Psoas muscle (tissue), 8 donors: ENCODE results near the gene FOXG1. TPM values are rescaled to one million over a fixed set of nuclear protein-coding genes. Genes with fewer than 3 reads are reported as not detected.

Experiments used
- ATAC-seq, 4 donors: fragments of 200-7000 bp; cut with Tn5 transposase; one replicate each; pipeline ENCODE4 v1.9.1; 2020; ENCODE audit warnings: moderate library complexity in 3 of 4, mild to moderate bottlenecking in 2 of 4
- DNase-seq, 2 donors: peaks; one replicate each; pipeline ENCODE4 v3.0.0-alpha.2; 2020
- H3K27ac ChIP-seq: fragments of 200-600 bp; one replicate; pipeline ENCODE4 v1.8.0; 2022
- H3K27me3 ChIP-seq, 3 donors: fragments of 200-600 bp in 1 of 3; one replicate each; pipeline versions ENCODE4 v1.6.1 to v1.8.0; 2013 to 2022; ENCODE audit warnings: low read length in 2 of 3, mild to moderate bottlenecking in 2 of 3, moderate library complexity in 1 of 3; ENCODE audit not compliant: insufficient read depth in 3 of 3
- H3K36me3 ChIP-seq, 2 donors: fragments of 200-600 bp in 1 of 2; one replicate each; pipeline versions ENCODE4 v1.6.1 to v1.8.0; 2013 to 2022; ENCODE audit warnings: low read depth in 1 of 2, mild to moderate bottlenecking in 1 of 2, moderate library complexity in 1 of 2; ENCODE audit not compliant: insufficient read depth in 1 of 2
- H3K4me1 ChIP-seq: fragments of 200-600 bp; one replicate; pipeline ENCODE4 v1.8.0; 2022
- H3K4me3 ChIP-seq: fragments of 200-600 bp; one replicate; pipeline ENCODE4 v1.8.0; 2022; ENCODE audit warnings: mild to moderate bottlenecking
- H3K9me3 ChIP-seq: fragments of 200-600 bp; one replicate; pipeline ENCODE4 v1.8.0; 2022
- WGBS, 3 donors: extraction: QIAGEN DNeasy Blood & Tissue Kit; methylation state at CpG; one replicate each; pipeline versions ENCODE4 v1.1.6 to v1.1.7; 2013; 5-methylcytosine and 5-hydroxymethylcytosine counted together
- intact Hi-C, 2 donors: fragments of 100-400 bp; cut with DNase I; formaldehyde crosslinking; loops; one replicate each; pipeline versions ENCODE4 v1.11.0 to v1.14.2; 2022
- polyA plus RNA-seq, 3 donors: library from polyadenylated mRNA; stranded (reverse); fragments of 200-250 nt; gene quantifications; one replicate each; pipeline ENCODE4 v1.2.3, GENCODE V29; 2013
- total RNA-seq, 4 donors: library from RNA; stranded (reverse); fragmentation: NEBNext Ultra II Directional in 2 of 4; extraction: Animal tissue kit (Norgen Biotek cat#: 25700) in 2 of 4; gene quantifications; one replicate each; pipeline versions ENCODE4 v1.2.1 to v1.2.4, GENCODE V29; 2021 to 2023
- TF ChIP-seq, protein P1 (sequence below): fragments of 200-600 bp; IDR thresholded peaks from one replicate; pipeline ENCODE4 v1.8.0; 2022; ENCODE audit warnings: antibody characterized with exemption
- donor health status: healthy with polysubstance abuse.
- donor health status: DM: no; HTN: no; CAD: no; lungs with moderate emphysema.
- donor health status: Bipolar disorder and iron deficiency.
- donor health status: healthy.
- donor health status: DM: yes; HTN: yes; CAD: no.
- donor health status: DM: no; HTN: no; CAD: no.
- donor health status: DM: no; HTN: no; CAD: no.
- donor health status: DM: yes; HTN: yes; CAD: no.

The FOXG1 gene
- total and polyA plus RNA-seq, 7 donors: under 0.01 to 5.5 (median 5.4) TPM; not detected in 4

GRCh38 chr14:28760431-28760996 is 6.1 kb upstream of the FOXG1 start:
- WGBS, 3 donors: 11 to 16% (median 15%) methylated on average over 9 of the region's 9 CpGs
- DNase-seq (no peak), ATAC-seq (no peak)
- TF ChIP-seq, protein P1, sequence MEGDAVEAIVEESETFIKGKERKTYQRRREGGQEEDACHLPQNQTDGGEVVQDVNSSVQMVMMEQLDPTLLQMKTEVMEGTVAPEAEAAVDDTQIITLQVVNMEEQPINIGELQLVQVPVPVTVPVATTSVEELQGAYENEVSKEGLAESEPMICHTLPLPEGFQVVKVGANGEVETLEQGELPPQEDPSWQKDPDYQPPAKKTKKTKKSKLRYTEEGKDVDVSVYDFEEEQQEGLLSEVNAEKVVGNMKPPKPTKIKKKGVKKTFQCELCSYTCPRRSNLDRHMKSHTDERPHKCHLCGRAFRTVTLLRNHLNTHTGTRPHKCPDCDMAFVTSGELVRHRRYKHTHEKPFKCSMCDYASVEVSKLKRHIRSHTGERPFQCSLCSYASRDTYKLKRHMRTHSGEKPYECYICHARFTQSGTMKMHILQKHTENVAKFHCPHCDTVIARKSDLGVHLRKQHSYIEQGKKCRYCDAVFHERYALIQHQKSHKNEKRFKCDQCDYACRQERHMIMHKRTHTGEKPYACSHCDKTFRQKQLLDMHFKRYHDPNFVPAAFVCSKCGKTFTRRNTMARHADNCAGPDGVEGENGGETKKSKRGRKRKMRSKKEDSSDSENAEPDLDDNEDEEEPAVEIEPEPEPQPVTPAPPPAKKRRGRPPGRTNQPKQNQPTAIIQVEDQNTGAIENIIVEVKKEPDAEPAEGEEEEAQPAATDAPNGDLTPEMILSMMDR: no peak
- H3K9me3 ChIP-seq: no peaks in the 10 kb centered on the region
- H3K4me1 ChIP-seq: no peaks in the 10 kb centered on the region
- H3K36me3 ChIP-seq: no peaks in the 10 kb centered on the region
- H3K27ac ChIP-seq: no peak overlapping the region
- peaks cover 8 to 100% (median 38%) of the 10 kb centered on the region in 3 donors for H3K27me3 ChIP-seq
- intact Hi-C loops: no loop called here
- no peak overlapping the region for H3K4me3 ChIP-seq

DNA sequence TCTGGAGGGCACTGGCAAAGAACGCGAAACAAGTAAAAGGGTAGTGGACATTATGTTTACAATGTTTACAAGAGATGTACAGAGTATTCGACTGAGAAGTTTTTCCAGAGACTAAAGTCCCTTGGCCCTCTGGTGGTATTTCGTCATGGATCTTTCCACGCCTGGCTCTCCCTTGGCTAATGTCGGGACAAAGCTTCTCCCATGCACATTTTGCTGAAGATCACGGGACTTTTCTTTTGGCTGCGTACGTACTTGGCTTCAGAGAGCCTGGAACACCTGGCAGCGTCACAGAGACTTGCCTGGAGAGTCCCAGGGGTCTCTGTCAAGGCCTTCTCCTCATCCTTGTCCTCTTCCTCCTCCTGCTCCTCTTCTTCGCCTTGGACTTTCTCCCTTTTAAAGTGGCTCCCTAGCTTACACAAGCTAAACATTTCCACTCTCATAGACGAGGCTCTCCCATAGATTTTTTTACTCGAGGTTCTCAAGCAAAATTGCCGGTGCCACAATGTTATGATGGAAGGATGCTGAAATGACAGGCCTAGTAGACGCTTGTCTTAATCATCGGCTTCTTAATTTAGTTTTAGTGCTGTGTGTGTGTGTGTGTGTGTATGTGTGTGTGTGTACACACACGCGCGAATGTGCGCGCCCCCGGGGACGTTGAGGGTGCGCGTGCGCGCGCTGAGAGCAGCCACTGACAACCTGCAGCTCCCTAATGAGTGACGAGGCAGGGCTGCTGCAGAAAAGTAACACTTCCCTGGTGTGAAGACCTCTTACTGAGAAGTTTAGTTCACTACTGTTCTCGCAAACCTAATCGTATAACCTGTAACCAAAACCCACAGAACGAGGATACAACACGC is 4.9 kb upstream of the FOXG1 start:
- H3K4me1 ChIP-seq: no peaks in the 10 kb centered on the region
- WGBS, 3 donors: 6 to 8% (median 8%) methylated on average over 33 of the region's 33 CpGs
- peaks cover 8 to 100% (median 45%) of the 10 kb centered on the region in 3 donors for H3K27me3 ChIP-seq
- no peak overlapping the region for H3K27ac ChIP-seq
- H3K9me3 ChIP-seq: no peaks in the 10 kb centered on the region
- ATAC-seq: no peak
- no peaks in the 10 kb centered on the region for H3K36me3 ChIP-seq
- intact Hi-C loops: no loop called here
- TF ChIP-seq, protein P1: no peak
- H3K4me3 ChIP-seq: no peak overlapping the region
- DNase-seq: no peak

DNA sequence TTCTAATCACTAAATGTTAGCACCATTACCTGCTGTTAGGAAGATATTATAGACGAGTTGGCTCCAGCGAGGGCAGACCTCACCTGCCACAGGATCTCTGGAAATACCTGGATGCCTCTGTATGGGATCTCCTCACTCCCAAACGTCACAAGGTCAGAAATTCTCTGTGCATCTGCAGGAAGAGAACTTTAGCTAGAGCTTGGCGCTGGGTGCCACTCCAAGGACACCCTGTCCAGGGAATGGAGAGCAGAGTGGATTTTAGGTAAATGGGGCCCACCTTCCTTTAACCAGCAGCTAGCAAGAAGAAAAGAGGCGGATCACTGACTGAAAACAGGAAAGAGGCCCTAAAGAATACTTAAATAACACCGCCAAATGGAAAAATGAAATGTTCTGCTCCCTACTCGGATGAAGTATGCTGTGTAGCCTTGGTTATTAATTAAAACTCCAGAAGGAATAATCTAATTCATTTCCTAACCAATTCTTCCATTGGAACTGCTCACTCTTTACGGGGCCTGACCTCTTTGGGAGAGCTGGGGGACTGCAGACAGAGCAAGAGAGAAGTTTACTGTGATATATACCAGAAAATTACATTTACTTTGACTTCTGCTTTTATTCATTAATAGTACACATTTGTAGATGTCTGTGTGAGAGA is 4.2 kb upstream of the FOXG1 start:
- H3K27ac ChIP-seq: no peak overlapping the region
- peaks cover 8 to 94% (median 46%) of the 10 kb centered on the region in 3 donors for H3K27me3 ChIP-seq
- 13 to 20% (median 16%) methylated on average over 8 of the region's 8 CpGs for WGBS, 3 donors
- H3K9me3 ChIP-seq: no peaks in the 10 kb centered on the region
- TF ChIP-seq, protein P1: no peak
- no peak overlapping the region for H3K4me3 ChIP-seq
- ATAC-seq: no peak
- no peaks in the 10 kb centered on the region for H3K4me1 ChIP-seq
- intact Hi-C loops: no loop called here
- no peak for DNase-seq
- no peaks in the 10 kb centered on the region for H3K36me3 ChIP-seq

DNA sequence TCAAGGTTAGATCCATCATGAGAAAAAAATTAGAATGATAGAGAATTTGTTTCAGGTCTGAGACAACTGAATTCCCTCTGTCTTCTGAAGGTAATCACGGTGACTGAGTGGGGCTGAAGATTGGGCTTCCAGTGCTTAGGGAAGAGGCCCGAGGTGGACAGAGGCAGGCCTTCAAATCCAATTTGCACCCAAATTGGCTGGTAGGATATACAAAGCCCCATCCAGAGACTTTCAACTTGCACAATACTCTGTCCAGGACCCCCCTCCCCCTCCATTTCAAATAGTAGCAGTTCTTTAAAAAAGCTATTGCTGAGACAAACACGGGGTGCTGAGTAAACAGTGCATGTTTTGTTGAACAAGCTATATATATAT is 3.6 kb upstream of the FOXG1 start:
- WGBS, 3 donors: 6 to 14% (median 11%) methylated on average over 3 of the region's 3 CpGs
- no peak for DNase-seq
- intact Hi-C loops: no loop called here
- no peak for ATAC-seq
- no peaks in the 10 kb centered on the region for H3K4me1 ChIP-seq
- no peak overlapping the region for H3K4me3 ChIP-seq
- no peaks in the 10 kb centered on the region for H3K36me3 ChIP-seq
- H3K27ac ChIP-seq: no peak overlapping the region
- TF ChIP-seq, protein P1: no peak
- peaks cover 8 to 94% (median 47%) of the 10 kb centered on the region in 3 donors for H3K27me3 ChIP-seq
- H3K9me3 ChIP-seq: no peaks in the 10 kb centered on the region
